ENCODE results near the gene G6PC1.

- TF ChIP-seq STAT6 (CRISPR knock-in tag; IDR thresholded peaks at IDR 0.05; ENCODE audit: borderline replicate concordance) (0 out of 2 replicates have a peak, but pooled peaks have one; percentile 34), YY1 (IDR thresholded peaks at IDR 0.05; ENCODE audit: insufficient read depth, insufficient replicate concordance, low read depth, low read length) (no peak), ZNF562 (CRISPR knock-in tag; IDR thresholded peaks at IDR 0.05; ENCODE audit: borderline replicate concordance) (no peak), JUND (CRISPR knock-in tag; IDR thresholded peaks at IDR 0.05) (no peak), ZNF772 (CRISPR knock-in tag; IDR thresholded peaks at IDR 0.05) (no peak)
- TF ChIP-seq, protein P1, sequence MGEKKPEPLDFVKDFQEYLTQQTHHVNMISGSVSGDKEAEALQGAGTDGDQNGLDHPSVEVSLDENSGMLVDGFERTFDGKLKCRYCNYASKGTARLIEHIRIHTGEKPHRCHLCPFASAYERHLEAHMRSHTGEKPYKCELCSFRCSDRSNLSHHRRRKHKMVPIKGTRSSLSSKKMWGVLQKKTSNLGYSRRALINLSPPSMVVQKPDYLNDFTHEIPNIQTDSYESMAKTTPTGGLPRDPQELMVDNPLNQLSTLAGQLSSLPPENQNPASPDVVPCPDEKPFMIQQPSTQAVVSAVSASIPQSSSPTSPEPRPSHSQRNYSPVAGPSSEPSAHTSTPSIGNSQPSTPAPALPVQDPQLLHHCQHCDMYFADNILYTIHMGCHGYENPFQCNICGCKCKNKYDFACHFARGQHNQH (CRISPR knock-in tag; IDR thresholded peaks at IDR 0.05), result no peak
Measured at GRCh38 chr17:42878123-42878880, 22.3 kb upstream of the G6PC1 start.

Data from HepG2 (cell line).